Measurements from ENCODE around the gene PCF11.

DNA sequence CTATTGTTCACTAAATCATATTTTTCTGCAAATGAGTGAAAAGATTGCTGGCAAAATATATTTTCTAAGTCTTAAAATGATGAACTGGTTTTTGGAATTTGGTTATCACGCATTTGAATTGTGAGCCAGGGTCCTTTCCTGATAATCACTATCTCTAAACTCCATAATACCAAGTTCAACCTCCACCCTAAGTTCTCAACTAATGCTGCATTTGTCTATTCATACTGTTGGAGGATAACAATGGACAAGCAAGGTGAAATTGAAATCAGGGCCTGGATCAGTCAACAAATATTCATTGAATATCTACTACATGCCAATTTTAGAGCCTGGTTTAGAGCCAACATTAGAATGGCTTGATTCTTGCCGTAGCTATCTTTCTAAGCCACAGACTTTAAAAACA is 4.7 kb upstream of the PCF11 start:
- TF ChIP-seq EZH2 (IDR thresholded peaks at IDR 0.05; ENCODE audit: low read depth), result no peak
- TF ChIP-seq, protein P1, sequence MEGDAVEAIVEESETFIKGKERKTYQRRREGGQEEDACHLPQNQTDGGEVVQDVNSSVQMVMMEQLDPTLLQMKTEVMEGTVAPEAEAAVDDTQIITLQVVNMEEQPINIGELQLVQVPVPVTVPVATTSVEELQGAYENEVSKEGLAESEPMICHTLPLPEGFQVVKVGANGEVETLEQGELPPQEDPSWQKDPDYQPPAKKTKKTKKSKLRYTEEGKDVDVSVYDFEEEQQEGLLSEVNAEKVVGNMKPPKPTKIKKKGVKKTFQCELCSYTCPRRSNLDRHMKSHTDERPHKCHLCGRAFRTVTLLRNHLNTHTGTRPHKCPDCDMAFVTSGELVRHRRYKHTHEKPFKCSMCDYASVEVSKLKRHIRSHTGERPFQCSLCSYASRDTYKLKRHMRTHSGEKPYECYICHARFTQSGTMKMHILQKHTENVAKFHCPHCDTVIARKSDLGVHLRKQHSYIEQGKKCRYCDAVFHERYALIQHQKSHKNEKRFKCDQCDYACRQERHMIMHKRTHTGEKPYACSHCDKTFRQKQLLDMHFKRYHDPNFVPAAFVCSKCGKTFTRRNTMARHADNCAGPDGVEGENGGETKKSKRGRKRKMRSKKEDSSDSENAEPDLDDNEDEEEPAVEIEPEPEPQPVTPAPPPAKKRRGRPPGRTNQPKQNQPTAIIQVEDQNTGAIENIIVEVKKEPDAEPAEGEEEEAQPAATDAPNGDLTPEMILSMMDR (conservative IDR thresholded peaks at IDR 0.05), result no peak

All from PC-9 (cell line).